NCI-H510A (cell line): ENCODE measurements around the gene HTR7.
"Not testable (repeated sequence)": the region's sequence is repeated elsewhere in the genome, so short reads cannot be mapped to it uniquely, and the experiment has no call there.

ENCODE experiments used
- DNase-seq: peaks from one replicate; lab custom pipeline; 2025; lab: John Stamatoyannopoulos, UW

HTR7 gene

DNA sequence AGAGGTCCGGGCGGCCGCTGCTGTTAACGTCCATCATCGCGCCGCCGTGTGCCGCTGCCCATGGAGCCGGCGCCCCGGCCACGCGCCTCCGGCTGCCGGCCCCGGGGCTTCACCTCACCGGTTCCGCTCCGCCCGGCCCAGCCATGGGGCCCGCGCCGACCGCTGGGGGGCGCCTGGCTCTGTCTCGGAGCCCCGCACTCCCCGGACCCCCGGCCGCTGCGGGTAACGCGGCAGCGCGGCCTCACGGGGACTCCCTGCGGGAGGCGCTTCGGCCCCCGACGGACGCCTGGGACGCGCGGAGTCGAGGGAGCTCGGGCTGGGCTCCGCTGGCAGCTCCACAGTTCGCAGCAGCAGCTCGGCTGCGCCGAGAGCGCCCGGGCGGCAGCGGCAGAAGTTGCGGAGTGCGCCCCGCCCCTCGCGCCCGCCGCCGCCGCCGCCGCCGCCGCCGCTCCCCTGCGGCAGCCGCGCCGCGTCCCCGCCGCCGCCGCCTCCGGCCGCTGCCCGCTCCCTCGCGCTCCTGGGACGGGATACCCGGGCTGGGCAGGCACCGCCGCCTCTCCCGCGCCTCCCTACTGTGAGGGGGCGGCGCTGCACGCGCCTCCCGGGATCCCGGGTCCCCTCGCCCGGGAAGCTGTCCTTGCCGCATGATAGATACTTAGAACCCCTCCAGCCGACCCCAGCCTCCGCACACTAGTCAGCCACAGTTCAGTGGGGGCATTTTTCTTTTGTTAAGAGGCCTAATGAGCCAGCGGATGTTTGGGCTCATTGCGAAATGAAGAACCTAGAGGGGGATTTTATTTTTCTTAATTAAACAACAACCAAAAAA, at the start of gene HTR7:
HTR7 (minus strand) TSS at position 405 of the 826 bp plus-strand sequence; CDS start at position 37, 368 bp downstream.
- DNase-seq, result peak; percentile 33

DNA sequence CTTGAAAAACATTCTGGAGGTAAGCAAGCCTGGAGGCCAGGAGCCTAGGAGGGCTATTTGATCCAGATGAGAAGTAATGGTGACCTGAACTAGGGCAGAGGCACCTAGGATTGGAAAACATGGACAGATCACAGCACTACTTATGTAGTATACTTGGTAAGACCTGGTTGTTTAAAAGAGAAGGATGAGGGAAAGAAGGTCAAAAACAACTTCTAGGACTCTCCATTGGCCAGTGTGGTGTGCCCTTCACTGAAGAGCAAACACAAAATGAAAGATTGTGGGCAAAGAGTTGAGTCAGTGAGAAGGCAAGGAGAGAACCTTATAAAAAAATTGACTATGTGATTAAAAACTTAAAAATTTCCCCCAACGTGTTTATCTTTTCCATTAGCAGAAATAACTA, 48.8 kb upstream of the HTR7 start:
- no peak for DNase-seq

- DNase-seq, result no peak
These were observed 48.1 kb upstream of the HTR7 start for GRCh38 chr10:90905925-90906324.

GRCh38 chr10:90896916-90897315, 39.1 kb upstream of the HTR7 start:
- not testable (repeated sequence) for DNase-seq

DNA sequence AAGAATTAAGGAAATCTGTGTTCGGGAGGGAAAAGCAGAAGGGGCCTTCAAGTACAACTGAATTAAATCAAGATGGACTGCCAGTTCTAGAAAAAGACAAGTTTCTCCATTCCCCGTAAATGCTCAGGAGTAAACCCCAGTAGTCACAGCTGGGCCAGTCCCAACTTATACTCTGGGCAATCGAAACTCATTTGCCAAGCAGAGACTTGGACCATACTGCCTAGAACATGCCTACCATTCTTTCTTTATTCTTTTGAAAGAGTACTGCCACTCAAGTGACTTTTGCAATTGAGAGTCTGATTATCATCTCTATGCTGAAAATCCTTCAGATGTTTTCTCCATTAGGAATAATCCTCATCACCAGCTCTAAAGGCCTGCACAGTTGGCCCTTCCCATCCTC, 35.4 kb upstream of the HTR7 start:
- no peak for DNase-seq

GRCh38 chr10:90890347-90890746, 32.5 kb upstream of the HTR7 start:
- DNase-seq, result no peak

DNA sequence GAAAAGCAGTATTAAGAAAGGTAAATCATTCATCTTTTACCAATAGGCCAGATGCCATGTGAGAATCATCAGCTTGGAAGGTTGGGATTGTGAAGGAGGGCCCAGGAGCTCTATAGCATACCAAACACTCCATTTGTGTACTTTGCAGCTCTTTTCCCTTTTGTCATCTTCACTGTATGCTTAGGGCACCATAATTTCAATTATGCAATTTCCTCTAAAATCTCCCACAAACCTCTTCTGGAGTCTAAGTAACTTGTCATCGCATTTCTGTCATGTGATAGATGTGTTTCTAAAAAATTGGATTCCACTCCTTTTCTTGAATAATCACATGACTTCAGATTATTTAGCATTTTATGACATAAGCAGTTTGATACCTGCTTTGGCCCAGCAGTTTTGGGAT, 31.8 kb upstream of the HTR7 start:
- no peak for DNase-seq

DNA sequence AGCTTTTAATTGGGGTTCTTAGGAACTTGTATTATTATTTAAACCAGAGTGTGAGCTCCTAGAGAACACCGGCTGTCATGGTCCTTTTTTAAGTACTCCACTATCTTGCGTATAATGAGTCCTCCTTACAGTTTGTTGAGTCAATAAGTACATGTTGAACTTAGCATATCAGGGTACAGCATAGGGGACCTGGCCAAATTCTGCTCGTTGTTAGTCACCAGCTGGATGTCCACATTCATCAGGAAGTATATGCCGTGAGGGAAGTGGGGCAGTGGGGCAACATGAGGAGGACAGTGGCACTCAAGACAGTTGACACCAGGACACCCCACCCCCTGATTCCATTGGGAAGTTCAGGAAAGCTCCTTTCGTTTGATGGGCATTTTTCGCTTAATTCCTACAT, 30.5 kb upstream of the HTR7 start:
- DNase-seq, result no peak

GRCh38 chr10:90887555-90887954, 29.7 kb upstream of the HTR7 start:
- no peak for DNase-seq

DNA sequence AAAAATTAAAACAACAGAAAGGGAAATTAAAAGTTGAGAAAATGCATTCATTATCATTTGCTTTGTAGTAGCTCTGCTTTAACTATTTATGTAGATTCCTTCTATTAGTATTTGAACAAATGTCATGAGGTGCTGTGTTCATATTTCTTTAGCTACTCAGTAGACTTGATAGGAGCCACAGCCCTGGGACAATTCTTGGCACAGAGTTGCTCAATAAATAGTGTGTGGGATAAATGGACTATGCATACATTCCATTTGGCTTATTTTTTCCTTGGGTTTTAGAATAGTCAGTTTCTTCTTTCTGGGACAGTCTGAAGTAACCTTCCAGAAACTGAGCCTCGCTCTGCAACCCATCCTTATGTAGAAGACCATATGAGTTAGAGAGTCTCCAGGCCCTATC, 27.3 kb upstream of the HTR7 start:
- DNase-seq, result no peak

GRCh38 chr10:90884431-90884830, 26.6 kb upstream of the HTR7 start:
- no peak for DNase-seq

DNA sequence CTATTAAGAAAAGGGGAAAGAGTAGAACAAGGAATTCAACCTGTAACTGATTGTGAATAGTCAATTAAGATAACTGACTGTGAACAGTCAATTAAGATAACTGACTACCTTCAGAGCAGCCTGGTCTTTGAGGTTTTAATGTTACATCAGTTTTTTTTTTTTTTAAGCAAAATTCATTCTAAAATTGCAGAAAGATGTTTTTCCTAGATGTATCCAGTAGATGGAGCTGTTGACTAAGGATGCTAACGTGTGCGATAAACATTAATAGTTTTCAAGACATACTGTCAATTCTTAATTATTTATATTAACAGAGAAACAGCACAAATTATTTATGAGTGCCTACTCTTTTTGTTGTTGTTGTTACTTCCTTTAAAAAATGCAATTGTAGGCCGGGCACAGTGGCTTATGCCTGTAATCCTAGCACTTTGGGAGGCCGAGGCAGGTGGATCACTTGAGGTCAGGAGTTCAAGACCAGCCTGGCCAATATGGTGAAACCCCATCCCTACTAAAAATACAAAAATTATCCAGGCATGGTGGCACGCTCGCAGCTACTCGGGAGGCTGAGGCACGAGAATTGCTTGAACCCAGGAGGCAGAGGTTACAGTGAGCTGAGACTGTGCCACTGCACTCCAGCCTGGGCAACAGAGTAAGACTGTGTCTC, 22.4 kb upstream of the HTR7 start:
- not testable (repeated sequence) for DNase-seq

- no peak for DNase-seq
These were observed 21.2 kb upstream of the HTR7 start for GRCh38 chr10:90879062-90879461.

- DNase-seq, result no peak
These were observed 14.8 kb upstream of the HTR7 start for GRCh38 chr10:90872648-90873020.

GRCh38 chr10:90871766-90872647, 14.2 kb upstream of the HTR7 start, which contains the start of gene RPP30:
Gene RPP30 (plus strand): TSS chr10:90871974. CDS start chr10:90871987, 13 bp downstream.
- DNase-seq, result peak; percentile 69

- peak; percentile 32 for DNase-seq
These were observed 13.5 kb upstream of the HTR7 start for GRCh38 chr10:90871279-90871765.

DNA sequence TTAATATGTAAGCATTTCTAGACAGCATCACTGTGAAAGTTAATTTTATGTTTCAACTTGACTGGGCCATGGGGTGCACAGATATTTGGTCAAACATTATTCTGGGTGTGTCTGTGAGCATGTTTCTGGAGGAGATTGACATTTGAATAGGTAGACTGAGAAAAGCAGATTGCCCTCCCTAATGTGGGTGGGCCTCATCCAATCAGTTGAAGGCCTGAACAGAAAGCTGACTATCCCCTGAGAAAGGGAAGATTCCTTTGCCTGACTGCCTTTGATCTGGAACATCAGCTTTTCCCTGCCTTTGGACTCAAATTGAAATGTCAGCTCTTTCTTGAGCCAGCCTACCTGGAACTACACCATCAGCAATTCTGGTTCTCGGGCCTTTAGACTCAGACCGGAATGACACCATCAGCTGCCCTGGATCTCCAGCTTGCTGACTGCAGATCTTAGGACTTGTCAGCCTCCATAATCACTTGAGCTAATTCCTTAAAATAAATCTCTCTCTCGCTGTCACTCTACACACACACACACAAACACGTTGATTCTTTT, 8.3 kb upstream of the HTR7 start:
- DNase-seq, result no peak

GRCh38 chr10:90865401-90865800, 7.6 kb upstream of the HTR7 start:
- DNase-seq, result no peak

DNA sequence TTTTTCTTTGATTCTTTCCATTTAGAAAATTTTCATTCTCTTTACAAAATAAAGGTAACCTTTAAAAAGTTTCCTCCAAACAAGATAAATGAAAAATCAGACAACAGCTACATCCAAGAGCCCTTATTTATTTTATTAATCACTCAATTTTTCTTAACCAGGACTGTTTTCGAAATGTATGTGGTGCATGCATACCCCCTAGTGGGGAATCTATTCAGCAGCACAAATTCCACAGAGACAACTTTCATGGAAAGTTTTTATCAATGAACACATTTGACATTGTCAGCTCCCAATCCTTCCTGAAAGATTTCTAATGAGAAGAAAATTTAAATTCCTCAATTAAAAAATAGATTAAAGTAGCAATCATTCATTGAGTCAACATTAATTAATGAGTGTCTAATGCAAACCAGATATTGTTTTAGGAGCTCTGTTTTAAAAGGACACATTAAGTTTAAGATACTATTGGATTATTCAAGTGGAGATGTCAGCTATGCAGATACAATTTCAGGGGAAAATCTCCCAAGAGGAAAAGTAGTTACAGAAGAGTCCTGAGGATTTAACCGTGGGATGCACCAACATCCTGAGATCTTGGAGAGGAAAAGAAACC, 5.2 kb upstream of the HTR7 start:
- DNase-seq, result no peak

- no peak for DNase-seq
These were observed 3.0 kb upstream of the HTR7 start for GRCh38 chr10:90860790-90861189.

GRCh38 chr10:90859321-90859751, 1.5 kb upstream of the HTR7 start:
- DNase-seq, result no peak
